Tibial nerve (tissue), 4 donors: ENCODE data around the gene EFHD1.

Experiments
- CTCF ChIP-seq, 5 experiments: fragments of 200-600 bp in 3 of 5; fragments of 450-650 bp in 2 of 5; sonication (generic) in 3 of 5; IDR thresholded peaks; one replicate each; pipeline ENCODE4 v1.5.1; 2016 to 2019; ENCODE audit warnings: antibody characterized with exemption in 5 of 5, mild to moderate bottlenecking in 3 of 5, moderate library complexity in 2 of 5
- EP300 ChIP-seq, 2 donors: sonication (generic); formaldehyde crosslinking; IDR thresholded peaks; one replicate each; pipeline ENCODE4 v1.6.1; 2017; ENCODE audit warnings: antibody characterized with exemption in 2 of 2, mild to moderate bottlenecking in 1 of 2
- POLR2A ChIP-seq, 2 donors: fragments of 450-650 bp; IDR thresholded peaks; one replicate each; pipeline ENCODE4 v1.6.1; 2017; ENCODE audit warnings: antibody characterized with exemption in 2 of 2, mild to moderate bottlenecking in 2 of 2, moderate library complexity in 2 of 2

DNA sequence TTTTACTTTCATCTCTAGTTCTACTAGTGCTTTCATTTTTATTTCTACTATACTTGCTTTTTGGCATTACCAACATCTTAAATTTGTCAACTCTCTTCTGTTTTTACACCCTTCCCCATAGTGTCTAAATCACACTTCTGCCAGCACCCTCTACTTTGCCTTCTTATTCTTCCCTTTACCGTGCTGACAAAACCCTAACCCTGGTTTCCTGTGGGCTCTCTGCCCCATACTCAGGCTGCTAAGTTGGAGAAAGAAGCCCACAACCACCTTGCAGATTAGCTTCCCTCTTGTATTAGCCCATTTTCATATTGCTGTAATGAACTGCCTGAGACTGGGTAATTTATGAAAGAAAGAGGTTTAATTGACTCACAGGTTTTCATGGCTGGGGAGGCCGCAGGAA, 88.5 kb downstream of the EFHD1 start:
- TF ChIP-seq CTCF (IDR thresholded peaks at IDR 0.05) (no peak), EP300 (IDR thresholded peaks at IDR 0.05) (no peak), POLR2A (IDR thresholded peaks at IDR 0.05) (no peak)
